Naive B cell (primary cell): ENCODE results near the gene POLD2. TPM values are rescaled to one million over a fixed set of nuclear protein-coding genes. Genes with fewer than 3 reads are reported as not detected.

Experiments used
- ATAC-seq, 2 donors: fragments of 150-1000 bp; cut with Tn5 transposase; 2 replicates each; pipeline ENCODE4 v1.10.0; 2021; ENCODE audit warnings: low read depth in 2 of 2, mild to moderate bottlenecking in 2 of 2, moderate library complexity in 2 of 2
- DNase-seq: peaks from one replicate; pipeline ENCODE4 v3.0.0; 2022
- H3K27ac Mint-ChIP-seq, 6 donors: one replicate each; pipeline ENCODE4 v1.8.0; 2020 to 2022; ENCODE audit warnings: mild to moderate bottlenecking in 6 of 6, mixed read lengths in 6 of 6, moderate library complexity in 5 of 6, inconsistent platforms in 2 of 6
- H3K27me3 Mint-ChIP-seq, 3 donors: one replicate each; pipeline ENCODE4 v1.8.0; 2021 to 2022; ENCODE audit warnings: mixed read lengths in 3 of 3, mild to moderate bottlenecking in 1 of 3
- H3K36me3 Mint-ChIP-seq, 2 donors: one replicate each; pipeline ENCODE4 v1.8.0; 2020 to 2022; ENCODE audit warnings: mixed read lengths in 2 of 2, inconsistent platforms in 1 of 2, mild to moderate bottlenecking in 1 of 2
- H3K4me1 Mint-ChIP-seq, 3 donors: one replicate each; pipeline ENCODE4 v1.8.0; 2020 to 2022; ENCODE audit warnings: mixed read lengths in 3 of 3, inconsistent platforms in 1 of 3, mild to moderate bottlenecking in 1 of 3, moderate library complexity in 1 of 3
- H3K4me3 Mint-ChIP-seq, 8 donors: one replicate each; pipeline ENCODE4 v1.8.0; 2020 to 2022; ENCODE audit warnings: mild to moderate bottlenecking in 8 of 8, mixed read lengths in 8 of 8, moderate library complexity in 8 of 8, inconsistent platforms in 2 of 8
- H3K9me3 Mint-ChIP-seq, 7 donors: one replicate each; pipeline ENCODE4 v1.8.0; 2020 to 2022; ENCODE audit warnings: mixed read lengths in 7 of 7, mild to moderate bottlenecking in 5 of 7, inconsistent platforms in 2 of 7, moderate library complexity in 1 of 7
- polyA plus RNA-seq, 6 donors: library from polyadenylated mRNA; unstranded; fragments of 300-500 nt; fragmentation: Illumina TruSeq; gene quantifications; one replicate each; pipeline ENCODE4 v1.2.3, GENCODE V29; 2021; ENCODE audit warnings: low read depth in 6 of 6

Gene POLD2
- polyA plus RNA-seq, 6 donors from 2014 or later, result 80.6 to 128 (median 88.6) TPM

GRCh38 chr7:44094883-44095592, 28.3 kb downstream of the POLD2 start:
- Mint-ChIP-seq H3K27ac (peak overlapping the region in 2 of 6 donors; percentile 1 to 71), H3K9me3 (peaks cover 0 to 1% (median 0%) of the 10 kb centered on the region in 7 donors), H3K27me3 (no peaks in the 10 kb centered on the region), H3K4me1 (peaks cover 40 to 45% (median 44%) of the 10 kb centered on the region in 3 donors), H3K4me3 (peak overlapping the region in 2 of 8 donors; percentile 4 to 73), H3K36me3 (no peaks in the 10 kb centered on the region)
- no peak for DNase-seq
- no peak for ATAC-seq

GRCh38 chr7:44094365-44094764, 29.0 kb downstream of the POLD2 start:
- Mint-ChIP-seq H3K9me3 (peaks cover 0 to 1% (median 0%) of the 10 kb centered on the region in 7 donors), H3K4me3 (peak overlapping the region in 3 of 8 donors; percentile 16 to 50 (median 44)), H3K4me1 (peaks cover 39 to 44% (median 40%) of the 10 kb centered on the region in 3 donors), H3K27ac (no peak overlapping the region), H3K27me3 (no peaks in the 10 kb centered on the region), H3K36me3 (no peaks in the 10 kb centered on the region)
- DNase-seq, result no peak
- ATAC-seq, result no peak

- H3K4me1 Mint-ChIP-seq, result peaks cover 37 to 44% (median 40%) of the 10 kb centered on the region in 3 donors
- peak overlapping the region in 3 of 6 donors; percentile 65 to 77 (median 72) for H3K27ac Mint-ChIP-seq
- no peaks in the 10 kb centered on the region for H3K27me3 Mint-ChIP-seq
- DNase-seq (no peak), ATAC-seq (no peak)
- H3K4me3 Mint-ChIP-seq, result no peak overlapping the region
- no peaks in the 10 kb centered on the region for H3K36me3 Mint-ChIP-seq
- H3K9me3 Mint-ChIP-seq, result peaks cover 0 to 1% (median 0%) of the 10 kb centered on the region in 7 donors
These were observed 30.2 kb downstream of the POLD2 start for GRCh38 chr7:44093102-44093641.

- Mint-ChIP-seq H3K4me1 (peaks cover 12 to 16% (median 14%) of the 10 kb centered on the region in 3 donors), H3K36me3 (no peaks in the 10 kb centered on the region), H3K27me3 (no peaks in the 10 kb centered on the region), H3K27ac (peak overlapping the region in 1 of 6 donors; percentile 27), H3K9me3 (peaks cover 0 to 1% (median 0%) of the 10 kb centered on the region in 7 donors), H3K4me3 (no peak overlapping the region)
- DNase-seq (no peak), ATAC-seq (no peak)
These were observed 35.2 kb downstream of the POLD2 start for GRCh38 chr7:44087911-44088838.

GRCh38 chr7:44086627-44087026, 36.7 kb downstream of the POLD2 start:
- Mint-ChIP-seq H3K4me3 (no peak overlapping the region), H3K27me3 (no peaks in the 10 kb centered on the region), H3K36me3 (peaks cover 0 to under 1% of the 10 kb centered on the region in 2 donors), H3K27ac (peak overlapping the region in 1 of 6 donors; percentile 52), H3K9me3 (peaks cover 0 to 1% (median 0%) of the 10 kb centered on the region in 7 donors), H3K4me1 (peaks cover 4 to 14% (median 10%) of the 10 kb centered on the region in 3 donors)
- DNase-seq (no peak), ATAC-seq (no peak)

GRCh38 chr7:44085546-44085945, 37.8 kb downstream of the POLD2 start:
- DNase-seq (no peak), ATAC-seq (no peak)
- Mint-ChIP-seq H3K27me3 (no peaks in the 10 kb centered on the region), H3K4me3 (peak overlapping the region in 1 of 8 donors; percentile 66), H3K27ac (no peak overlapping the region), H3K36me3 (peaks cover 0 to 10% of the 10 kb centered on the region in 2 donors), H3K4me1 (peaks cover 13 to 25% (median 21%) of the 10 kb centered on the region in 3 donors), H3K9me3 (no peaks in the 10 kb centered on the region)

- Mint-ChIP-seq H3K27ac (peak overlapping the region in 3 of 6 donors; percentile 37 to 67 (median 59)), H3K4me3 (peak overlapping the region in 4 of 8 donors; percentile 39 to 97 (median 84)), H3K27me3 (no peaks in the 10 kb centered on the region), H3K9me3 (no peaks in the 10 kb centered on the region), H3K4me1 (peaks cover 13 to 33% (median 26%) of the 10 kb centered on the region in 3 donors), H3K36me3 (peaks cover 0 to 10% of the 10 kb centered on the region in 2 donors)
- ATAC-seq (no peak), DNase-seq (no peak)
These were observed 38.6 kb downstream of the POLD2 start for GRCh38 chr7:44084701-44085100.

GRCh38 chr7:44083796-44084195, 39.6 kb downstream of the POLD2 start:
- peak overlapping the region; percentile 56 to 97 (median 87) for H3K4me3 Mint-ChIP-seq
- no peak for DNase-seq
- H3K27ac Mint-ChIP-seq, result peak overlapping the region; percentile 21 to 97 (median 86)

GRCh38 chr7:44082541-44083207, 40.7 kb downstream of the POLD2 start:
- DNase-seq, result peak; percentile 98
- peak overlapping the region; percentile 86 to 97 (median 92) for H3K4me3 Mint-ChIP-seq

More at GRCh38 chr7:44083796-44084195, 39.6 kb downstream of the POLD2 start:
- H3K36me3 Mint-ChIP-seq, result peaks cover 0 to 10% of the 10 kb centered on the region in 2 donors
- H3K27me3 Mint-ChIP-seq, result no peaks in the 10 kb centered on the region
- H3K4me1 Mint-ChIP-seq, result peaks cover 16 to 40% (median 29%) of the 10 kb centered on the region in 3 donors
- no peaks in the 10 kb centered on the region for H3K9me3 Mint-ChIP-seq
- ATAC-seq, result no peak

GRCh38 chr7:44081266-44081748, 42.0 kb downstream of the POLD2 start:
- Mint-ChIP-seq H3K9me3 (no peaks in the 10 kb centered on the region), H3K4me3 (peak overlapping the region; percentile 86 to 97 (median 93)), H3K27me3 (no peaks in the 10 kb centered on the region), H3K27ac (peak overlapping the region; percentile 97 to 98 (median 97)), H3K4me1 (peaks cover 31 to 62% (median 52%) of the 10 kb centered on the region in 3 donors), H3K36me3 (peaks cover 16 to 26% of the 10 kb centered on the region in 2 donors)
- DNase-seq, result no peak
- ATAC-seq, result no peak

More at GRCh38 chr7:44082541-44083207, 40.7 kb downstream of the POLD2 start:
- Mint-ChIP-seq H3K27ac (peak overlapping the region; percentile 88 to 97 (median 96)), H3K9me3 (no peaks in the 10 kb centered on the region), H3K36me3 (peaks cover 8 to 21% of the 10 kb centered on the region in 2 donors), H3K4me1 (peaks cover 27 to 51% (median 40%) of the 10 kb centered on the region in 3 donors), H3K27me3 (no peaks in the 10 kb centered on the region)
- peak; percentile 86 to 88 for ATAC-seq

- Mint-ChIP-seq H3K27ac (peak overlapping the region; percentile 97 to 98 (median 97)), H3K36me3 (peaks cover 16 to 26% of the 10 kb centered on the region in 2 donors), H3K4me1 (peaks cover 31 to 66% (median 57%) of the 10 kb centered on the region in 3 donors), H3K9me3 (no peaks in the 10 kb centered on the region), H3K27me3 (no peaks in the 10 kb centered on the region), H3K4me3 (peak overlapping the region; percentile 86 to 97 (median 93))
- ATAC-seq (no peak), DNase-seq (no peak)
These were observed 42.6 kb downstream of the POLD2 start for GRCh38 chr7:44080686-44081265.

GRCh38 chr7:44080118-44080517, 43.2 kb downstream of the POLD2 start:
- Mint-ChIP-seq H3K4me1 (peaks cover 31 to 67% (median 64%) of the 10 kb centered on the region in 3 donors), H3K9me3 (no peaks in the 10 kb centered on the region), H3K27ac (peak overlapping the region in 5 of 6 donors; percentile 53 to 98 (median 67)), H3K36me3 (peaks cover 16 to 26% of the 10 kb centered on the region in 2 donors), H3K27me3 (no peaks in the 10 kb centered on the region), H3K4me3 (peak overlapping the region in 6 of 8 donors; percentile 15 to 97 (median 88))
- ATAC-seq (no peak), DNase-seq (no peak)
